Peyer's patch (tissue), 4 donors: Measurements from ENCODE around the gene ENO3. TPM values are rescaled to one million over a fixed set of nuclear protein-coding genes. Genes with fewer than 3 reads are reported as not detected.
"Not testable (repeated sequence)": the region's sequence is repeated elsewhere in the genome, so short reads cannot be mapped to it uniquely, and the experiment has no call there.

Experiments used
- DNase-seq, 3 donors: peaks; one replicate each; pipeline ENCODE4 v3.0.0-alpha.2; 2017 to 2019
- H3K27ac ChIP-seq, 4 donors: fragments of 200-600 bp; sonication (generic); one replicate each; pipeline ENCODE4 v1.5.1; 2016 to 2019
- H3K27me3 ChIP-seq, 2 donors: fragments of 200-600 bp; sonication (generic); one replicate each; pipeline ENCODE4 v1.5.1; 2019
- H3K36me3 ChIP-seq, 3 donors: fragments of 200-600 bp; sonication (generic); one replicate each; pipeline ENCODE4 v1.5.1; 2016 to 2019
- H3K4me1 ChIP-seq, 4 donors: fragments of 200-600 bp; sonication (generic); one replicate each; pipeline ENCODE4 v1.5.1; 2016 to 2019
- H3K4me3 ChIP-seq, 4 donors: fragments of 200-600 bp; sonication (generic); 1 replicate in 3 of 4; 2 replicates in 1 of 4; pipeline ENCODE4 v1.5.1; 2016 to 2019; ENCODE audit warnings: mild to moderate bottlenecking in 1 of 4
- H3K9me3 ChIP-seq, 4 donors: fragments of 200-600 bp; sonication (generic); one replicate each; pipeline ENCODE4 v1.5.1; 2016 to 2019; ENCODE audit warnings: mild to moderate bottlenecking in 1 of 4
- CTCF ChIP-seq, 6 experiments: fragments of 450-650 bp in 4 of 6; fragments of 200-600 bp in 2 of 6; sonication (generic) in 1 of 6; IDR thresholded peaks; one replicate each; pipeline ENCODE4 v1.5.1; 2017 to 2019; ENCODE audit warnings: antibody characterized with exemption in 6 of 6, mild to moderate bottlenecking in 3 of 6, moderate library complexity in 1 of 6
- POLR2A ChIP-seq, 2 donors: fragments of 450-650 bp; IDR thresholded peaks; one replicate each; pipeline ENCODE4 v1.5.1; 2017; ENCODE audit warnings: antibody characterized with exemption in 2 of 2, mild to moderate bottlenecking in 2 of 2, moderate library complexity in 2 of 2
- total RNA-seq, 4 donors: library from RNA; depleted of rRNA; stranded (reverse); fragments of >200 nt; gene quantifications; one replicate each; pipeline ENCODE4 v1.1.0, GENCODE V29; 2016

ENO3 gene
- total RNA-seq, 4 donors from 2014 or later: 7.4 to 27.7 (median 20.6) TPM

GRCh38 chr17:4921320-4921719 is 29.6 kb upstream of the ENO3 start:
- Histone ChIP-seq H3K36me3 (no peaks in the 10 kb centered on the region), H3K4me3 (no peak overlapping the region), H3K9me3 (no peaks in the 10 kb centered on the region), H3K4me1 (no peaks in the 10 kb centered on the region), H3K27me3 (no peaks in the 10 kb centered on the region), H3K27ac (no peak overlapping the region)
- no peak for DNase-seq
- TF ChIP-seq POLR2A (IDR thresholded peaks at IDR 0.05) (no peak), CTCF (IDR thresholded peaks at IDR 0.05) (no peak)

GRCh38 chr17:4926577-4927335 is 24.2 kb upstream of the ENO3 start:
- not testable (repeated sequence) for H3K9me3 ChIP-seq, H3K4me3 ChIP-seq, DNase-seq, H3K27ac ChIP-seq, H3K36me3 ChIP-seq, H3K4me1 ChIP-seq, H3K27me3 ChIP-seq

GRCh38 chr17:4928881-4929280 is 22.0 kb upstream of the ENO3 start:
- Histone ChIP-seq H3K9me3 (no peaks in the 10 kb centered on the region), H3K4me1 (peaks cover 0 to 2% (median under 1%) of the 10 kb centered on the region in 4 donors), H3K27me3 (no peaks in the 10 kb centered on the region), H3K4me3 (no peak overlapping the region), H3K36me3 (no peaks in the 10 kb centered on the region), H3K27ac (no peak overlapping the region)
- no peak for TF ChIP-seq POLR2A (IDR thresholded peaks at IDR 0.05)
- TF ChIP-seq CTCF (IDR thresholded peaks at IDR 0.05): no peak
- DNase-seq: no peak

GRCh38 chr17:4931963-4932362 is 19.0 kb upstream of the ENO3 start, which contains the start of gene GP1BA:
Gene GP1BA (plus strand): TSS chr17:4932277. CDS start chr17:4932605, 328 bp downstream.
- DNase-seq: no peak
- Histone ChIP-seq H3K36me3 (peaks cover 0 to 7% (median 0%) of the 10 kb centered on the region in 3 donors), H3K27me3 (no peaks in the 10 kb centered on the region), H3K4me1 (peaks cover 0 to 10% (median 7%) of the 10 kb centered on the region in 4 donors), H3K9me3 (no peaks in the 10 kb centered on the region), H3K27ac (no peak within 1 kb of the TSS), H3K4me3 (no peak within 1 kb of the TSS)
- TF ChIP-seq POLR2A (IDR thresholded peaks at IDR 0.05): no peak
- no peak for TF ChIP-seq CTCF (IDR thresholded peaks at IDR 0.05)

- peaks cover 0 to 15% (median 0%) of the 10 kb centered on the region in 3 donors for H3K36me3 ChIP-seq
- H3K27me3 ChIP-seq: no peaks in the 10 kb centered on the region
- TF ChIP-seq POLR2A (IDR thresholded peaks at IDR 0.05) (no peak), CTCF (IDR thresholded peaks at IDR 0.05) (no peak)
- no peak overlapping the region for H3K4me3 ChIP-seq
- peaks cover 0 to 11% (median 7%) of the 10 kb centered on the region in 4 donors for H3K4me1 ChIP-seq
- no peak for DNase-seq
- no peaks in the 10 kb centered on the region for H3K9me3 ChIP-seq
- H3K27ac ChIP-seq: no peak overlapping the region
Measured at GRCh38 chr17:4932756-4933155, 18.2 kb upstream of the ENO3 start.

GRCh38 chr17:4933646-4934045 is 17.3 kb upstream of the ENO3 start:
- peaks cover 0 to 20% (median 9%) of the 10 kb centered on the region in 4 donors for H3K4me1 ChIP-seq
- H3K9me3 ChIP-seq: no peaks in the 10 kb centered on the region
- TF ChIP-seq POLR2A (IDR thresholded peaks at IDR 0.05) (no peak), CTCF (IDR thresholded peaks at IDR 0.05) (no peak)
- no peak overlapping the region for H3K4me3 ChIP-seq
- no peak overlapping the region for H3K27ac ChIP-seq
- DNase-seq: no peak
- H3K36me3 ChIP-seq: peaks cover 0 to 22% (median 0%) of the 10 kb centered on the region in 3 donors
- H3K27me3 ChIP-seq: no peaks in the 10 kb centered on the region
